Mucosa of descending colon (tissue), 3 donors: Measurements from ENCODE around the gene SLC31A1. TPM values are rescaled to one million over a fixed set of nuclear protein-coding genes. Genes with fewer than 3 reads are reported as not detected.
A peak's percentile ranks its signal among the peaks of the same experiment; 100 is the strongest.

Source experiments
- ATAC-seq: fragments of 200-7000 bp; cut with Tn5 transposase; one replicate; pipeline ENCODE4 v1.9.1; 2020; ENCODE audit warnings: mild to moderate bottlenecking, moderate library complexity
- DNase-seq, 3 donors: peaks; one replicate each; pipeline ENCODE4 v3.0.0-alpha.2; 2020
- H3K36me3 ChIP-seq: fragments of 200-600 bp; one replicate; pipeline ENCODE4 v1.8.0; 2021; ENCODE audit warnings: low read depth, mild to moderate bottlenecking
- H3K4me1 ChIP-seq: fragments of 200-600 bp; one replicate; pipeline ENCODE4 v1.8.0; 2021; ENCODE audit warnings: low read depth, mild to moderate bottlenecking
- H3K4me3 ChIP-seq: fragments of 200-600 bp; one replicate; pipeline ENCODE4 v1.8.0; 2021; ENCODE audit warnings: mild to moderate bottlenecking
- H3K9me3 ChIP-seq: fragments of 200-600 bp; one replicate; pipeline ENCODE4 v1.8.0; 2021; ENCODE audit warnings: mild to moderate bottlenecking
- intact Hi-C, 2 donors: fragments of 100-400 bp; cut with DNase I in 1 of 2; cut with micrococcal nuclease in 1 of 2; formaldehyde crosslinking; loops; one replicate each; pipeline versions ENCODE4 v1.11.0 to v1.11.1; 2022; cut with DNase I, micrococcal nuclease
- total RNA-seq, 3 donors: library from RNA; stranded (reverse); fragmentation: NEBNext Ultra II Directional in 2 of 3; extraction: Animal tissue kit (Norgen Biotek cat#: 25700) in 2 of 3; gene quantifications; one replicate each; pipeline versions ENCODE4 v1.2.1 to v1.2.4, GENCODE V29; 2021 to 2023
- TF ChIP-seq, protein P1 (sequence below): fragments of 200-600 bp; IDR thresholded peaks from one replicate; pipeline ENCODE4 v1.8.0; 2022; ENCODE audit warnings: antibody characterized with exemption, mild to moderate bottlenecking
- donor health status: DM: no; HTN: no; CAD: no; lungs with moderate emphysema.
- donor health status: DM: no; HTN: no; CAD: no.
- donor health status: DM: no; HTN: yes; CAD: no.

The SLC31A1 gene
- total RNA-seq, 3 donors from 2014 or later = 26.5 to 63.7 (median 34.7) TPM

GRCh38 chr9:113307396-113307975, 86.1 kb downstream of the SLC31A1 start:
- no peaks in the 10 kb centered on the region for H3K36me3 ChIP-seq
- TF ChIP-seq, protein P1, sequence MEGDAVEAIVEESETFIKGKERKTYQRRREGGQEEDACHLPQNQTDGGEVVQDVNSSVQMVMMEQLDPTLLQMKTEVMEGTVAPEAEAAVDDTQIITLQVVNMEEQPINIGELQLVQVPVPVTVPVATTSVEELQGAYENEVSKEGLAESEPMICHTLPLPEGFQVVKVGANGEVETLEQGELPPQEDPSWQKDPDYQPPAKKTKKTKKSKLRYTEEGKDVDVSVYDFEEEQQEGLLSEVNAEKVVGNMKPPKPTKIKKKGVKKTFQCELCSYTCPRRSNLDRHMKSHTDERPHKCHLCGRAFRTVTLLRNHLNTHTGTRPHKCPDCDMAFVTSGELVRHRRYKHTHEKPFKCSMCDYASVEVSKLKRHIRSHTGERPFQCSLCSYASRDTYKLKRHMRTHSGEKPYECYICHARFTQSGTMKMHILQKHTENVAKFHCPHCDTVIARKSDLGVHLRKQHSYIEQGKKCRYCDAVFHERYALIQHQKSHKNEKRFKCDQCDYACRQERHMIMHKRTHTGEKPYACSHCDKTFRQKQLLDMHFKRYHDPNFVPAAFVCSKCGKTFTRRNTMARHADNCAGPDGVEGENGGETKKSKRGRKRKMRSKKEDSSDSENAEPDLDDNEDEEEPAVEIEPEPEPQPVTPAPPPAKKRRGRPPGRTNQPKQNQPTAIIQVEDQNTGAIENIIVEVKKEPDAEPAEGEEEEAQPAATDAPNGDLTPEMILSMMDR = no peak

DNA sequence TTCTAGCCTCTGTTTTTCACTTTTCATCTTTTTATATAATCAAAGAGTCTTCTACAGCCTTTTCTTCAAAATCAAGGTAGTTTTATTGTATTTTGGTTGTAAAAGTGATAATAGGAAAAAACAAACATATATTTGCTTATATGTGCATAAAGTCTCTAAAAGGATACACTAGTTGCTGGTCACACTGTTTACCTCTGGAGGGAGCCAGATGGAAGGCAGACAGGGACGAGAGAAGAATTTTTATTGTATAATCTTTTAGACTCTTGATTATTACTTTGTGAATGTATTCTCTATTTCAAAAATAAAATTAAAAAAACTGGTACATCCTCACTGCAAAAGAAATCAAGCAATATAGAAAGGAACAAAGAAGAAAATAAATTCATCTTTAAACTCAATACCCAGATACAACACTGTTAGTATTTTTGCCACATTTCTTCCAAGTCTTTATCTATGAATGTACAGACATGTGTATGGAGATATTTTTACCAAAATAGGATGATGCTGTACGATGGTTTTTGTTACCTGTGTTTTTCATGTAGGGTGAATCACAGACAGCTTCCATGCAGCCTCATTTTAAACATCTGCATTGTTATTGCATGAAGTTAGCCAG, 88.0 kb downstream of the SLC31A1 start:
- Histone ChIP-seq H3K4me1 (no peaks in the 10 kb centered on the region), H3K36me3 (no peaks in the 10 kb centered on the region), H3K4me3 (no peak overlapping the region), H3K9me3 (no peaks in the 10 kb centered on the region)
- intact Hi-C loops = loop anchor here in 1 of 2 donors (10.0 kb wide), 1 partner anchor 95 kb away; the partner anchor contains the start of gene ALAD
- TF ChIP-seq, protein P1 = peak; percentile 29
- DNase-seq (peak in 1 of 3 donors; percentile 61), ATAC-seq (peak; percentile 67)

More at GRCh38 chr9:113307396-113307975, 86.1 kb downstream of the SLC31A1 start:
- DNase-seq (no peak), ATAC-seq (no peak)
- Histone ChIP-seq H3K4me3 (no peak overlapping the region), H3K9me3 (no peaks in the 10 kb centered on the region), H3K4me1 (no peaks in the 10 kb centered on the region)
- intact Hi-C loops = loop anchor here in 1 of 2 donors (10.0 kb wide), 1 partner anchor 97 kb away; the partner anchor contains the start of gene ALAD

- H3K36me3 ChIP-seq = no peaks in the 10 kb centered on the region
- no peak for DNase-seq
- TF ChIP-seq, protein P1 = no peak
- no peaks in the 10 kb centered on the region for H3K9me3 ChIP-seq
- intact Hi-C loops = no loop called here
- H3K4me1 ChIP-seq = no peaks in the 10 kb centered on the region
- no peak for ATAC-seq
- no peak overlapping the region for H3K4me3 ChIP-seq
Measured at GRCh38 chr9:113310538-113310937, 89.2 kb downstream of the SLC31A1 start.

GRCh38 chr9:113311961-113312360, 90.6 kb downstream of the SLC31A1 start:
- Histone ChIP-seq H3K36me3 (no peaks in the 10 kb centered on the region), H3K4me1 (no peaks in the 10 kb centered on the region), H3K4me3 (no peak overlapping the region), H3K9me3 (no peaks in the 10 kb centered on the region)
- ATAC-seq = no peak
- TF ChIP-seq, protein P1 = no peak
- intact Hi-C loops = no loop called here
- no peak for DNase-seq

DNA sequence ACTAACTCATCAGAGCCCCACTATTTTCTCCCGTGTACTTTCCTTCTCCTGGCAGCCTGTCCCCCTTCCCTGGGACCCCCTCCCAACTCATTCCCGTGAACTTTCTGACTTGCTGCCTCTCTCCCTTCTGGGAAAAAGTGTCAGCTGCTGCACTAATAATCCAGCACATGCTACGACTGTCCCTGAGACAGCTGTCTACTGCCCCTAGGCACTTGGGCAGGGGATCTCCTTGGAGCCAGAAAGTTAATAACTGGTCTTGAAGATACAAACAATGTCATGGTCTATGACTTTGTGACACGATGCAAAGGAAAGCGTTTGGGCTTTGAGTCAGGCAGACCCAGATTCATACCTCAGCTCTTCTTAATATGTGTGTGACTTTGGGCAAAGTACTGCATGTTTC, 91.9 kb downstream of the SLC31A1 start:
- intact Hi-C loops = no loop called here
- no peaks in the 10 kb centered on the region for H3K36me3 ChIP-seq
- TF ChIP-seq, protein P1 = no peak
- no peaks in the 10 kb centered on the region for H3K9me3 ChIP-seq
- no peak overlapping the region for H3K4me3 ChIP-seq
- H3K4me1 ChIP-seq = no peaks in the 10 kb centered on the region
- ATAC-seq (no peak), DNase-seq (no peak)

Other genes with a start within 250 kb of the SLC31A1 start
- gene ZNF883, start 209.4 kb upstream of the SLC31A1 start, total RNA-seq = 1 to 10 TPM in 1 of 3 donors, under 1 TPM in 2; 0.38 to 1.1 (median 0.55) TPM
- gene ZFP37, start 164.8 kb upstream of the SLC31A1 start, total RNA-seq = 1 to 10 TPM in 1 of 3 donors, under 1 TPM in 2; 0.43 to 2.7 (median 0.51) TPM
- gene SLC31A2, start 70.5 kb upstream of the SLC31A1 start, total RNA-seq = 10 to 100 TPM; 17.1 to 23.7 (median 17.8) TPM
- gene FKBP15, start 267 bp upstream of the SLC31A1 start, total RNA-seq = 10 to 100 TPM; 26.6 to 30.9 (median 26.8) TPM
- 10 to 100 TPM; 19.3 to 45.8 (median 25.9) TPM for gene CDC26, start 54.0 kb downstream of the SLC31A1 start, total RNA-seq
- gene PRPF4, start 54.1 kb downstream of the SLC31A1 start, total RNA-seq = 10 to 100 TPM; 13.2 to 18.4 (median 15.8) TPM
- gene RNF183, start 81.8 kb downstream of the SLC31A1 start, total RNA-seq = 1 to 10 TPM in 2 of 3 donors, under 1 TPM in 1; 0.35 to 1.4 (median 1.1) TPM
- 1 to 10 TPM; 2.6 to 4.6 (median 3.3) TPM for gene WDR31, start 118.7 kb downstream of the SLC31A1 start, total RNA-seq
- gene BSPRY, start 128.0 kb downstream of the SLC31A1 start, total RNA-seq = 10 to 100 TPM in 2 of 3 donors, 1 to 10 TPM in 1; 7.4 to 45.0 (median 26.7) TPM
- 100 to 1,000 TPM in 2 of 3 donors, 10 to 100 TPM in 1; 75.7 to 148 (median 115) TPM for gene HDHD3, start 155.4 kb downstream of the SLC31A1 start, total RNA-seq
- 10 to 100 TPM; 51.2 to 82.4 (median 56.3) TPM for gene ALAD, start 179.7 kb downstream of the SLC31A1 start, total RNA-seq
- 10 to 100 TPM; 22.2 to 31.0 (median 28.6) TPM for gene POLE3, start 189.1 kb downstream of the SLC31A1 start, total RNA-seq
- gene C9orf43, start 189.2 kb downstream of the SLC31A1 start, total RNA-seq = under 1 TPM in 2 of 3 donors, not detected in 1; 0.20 to 0.55 TPM
- 10 to 100 TPM; 65.9 to 83.8 (median 70.7) TPM for gene RGS3, start 242.2 kb downstream of the SLC31A1 start, total RNA-seq